D721Med (cell line): Measurements from ENCODE around the gene PBX2.
A peak's percentile ranks its signal among the peaks of the same experiment; 100 is the strongest.

Source experiments
- DNase-seq: peaks from one replicate; pipeline ENCODE4 v3.0.0; 2011; ENCODE audit warnings: low spot score; ENCODE audit not compliant: insufficient read length
- FAIRE-seq: peaks from 2 replicates; lab custom pipeline; 2011; peaks lifted over from hg19 to GRCh38; lab: Jason Lieb, UNC
- CTCF ChIP-seq: IDR thresholded peaks from 2 replicates; pipeline ENCODE4 v1.5.1; 2012; ENCODE audit warnings: mild to moderate bottlenecking, control low read depth; ENCODE audit not compliant: insufficient read depth; ENCODE audit errors: missing control alignments

PBX2 gene

GRCh38 chr6:32156891-32157290 lies 33.1 kb downstream of the PBX2 start:
- TF ChIP-seq CTCF = no peak
- FAIRE-seq = no peak

GRCh38 chr6:32154514-32155161 lies 35.4 kb downstream of the PBX2 start:
- FAIRE-seq (no peak), DNase-seq (peak; percentile 57)
- TF ChIP-seq CTCF = peak; percentile 53

More at GRCh38 chr6:32156891-32157290, 33.1 kb downstream of the PBX2 start:
- DNase-seq = no peak

GRCh38 chr6:32153564-32154513 lies 36.2 kb downstream of the PBX2 start, which contains the start of gene PPT2:
TSS of gene PPT2 (plus strand) at chr6:32154141. CDS start at chr6:32154595, 454 bp downstream.
- FAIRE-seq (no peak), DNase-seq (peak; percentile 75)
- TF ChIP-seq CTCF = no peak

GRCh38 chr6:32152769-32153563 lies 37.0 kb downstream of the PBX2 start:
- FAIRE-seq (no peak), DNase-seq (no peak)
- no peak for TF ChIP-seq CTCF

GRCh38 chr6:32151863-32152768 lies 37.9 kb downstream of the PBX2 start, which contains the start of gene PRRT1:
TSS of gene PRRT1 (minus strand) at chr6:32151939. CDS start at chr6:32151827, 112 bp downstream.
- FAIRE-seq (no peak), DNase-seq (no peak)
- no peak for TF ChIP-seq CTCF

- no peak for FAIRE-seq
- no peak for DNase-seq
- no peak for TF ChIP-seq CTCF
Measured at GRCh38 chr6:32151181-32151862, 38.7 kb downstream of the PBX2 start.
